IPS-18a (cell line): Measurements from ENCODE around the gene SLC13A3.

Experiments
- H3K27ac ChIP-seq: one replicate; pipeline ENCODE4 v1.5.1; 2013; ENCODE audit warnings: low read length
- H3K27me3 ChIP-seq: one replicate; pipeline ENCODE4 v1.6.1; 2013; ENCODE audit warnings: mild to moderate bottlenecking, low read length; ENCODE audit not compliant: control insufficient read depth, insufficient read depth
- H3K36me3 ChIP-seq: one replicate; pipeline ENCODE4 v1.6.1; 2013; ENCODE audit warnings: low read depth, low read length; ENCODE audit not compliant: control insufficient read depth
- H3K4me1 ChIP-seq: one replicate; pipeline ENCODE4 v1.6.1; 2013; ENCODE audit warnings: low read depth, low read length; ENCODE audit not compliant: control insufficient read depth
- H3K4me3 ChIP-seq: one replicate; pipeline ENCODE4 v1.5.1; 2013; ENCODE audit warnings: low read length
- H3K9ac ChIP-seq: one replicate; pipeline ENCODE4 v1.6.1; 2013; ENCODE audit warnings: mild to moderate bottlenecking, low read length, moderate library complexity
- H3K9me3 ChIP-seq: one replicate; pipeline ENCODE4 v1.6.1; 2013; ENCODE audit warnings: low read depth, low read length; ENCODE audit not compliant: control insufficient read depth

The SLC13A3 gene

GRCh38 chr20:46566125-46566524 is 85.1 kb downstream of the SLC13A3 start:
- Histone ChIP-seq H3K4me1 (peaks cover 10% of the 10 kb centered on the region), H3K27ac (no peak overlapping the region), H3K4me3 (no peak overlapping the region), H3K9ac (no peak overlapping the region), H3K9me3 (no peaks in the 10 kb centered on the region), H3K36me3 (no peaks in the 10 kb centered on the region), H3K27me3 (no peaks in the 10 kb centered on the region)

GRCh38 chr20:46564241-46564957 is 86.9 kb downstream of the SLC13A3 start:
- Histone ChIP-seq H3K9me3 (no peaks in the 10 kb centered on the region), H3K27ac (no peak overlapping the region), H3K27me3 (no peaks in the 10 kb centered on the region), H3K4me3 (no peak overlapping the region), H3K36me3 (no peaks in the 10 kb centered on the region), H3K9ac (no peak overlapping the region), H3K4me1 (peaks cover 10% of the 10 kb centered on the region)

- no peak overlapping the region for H3K27ac ChIP-seq
- no peak overlapping the region for H3K4me3 ChIP-seq
- H3K4me1 ChIP-seq: peaks cover 10% of the 10 kb centered on the region
- no peaks in the 10 kb centered on the region for H3K9me3 ChIP-seq
- no peaks in the 10 kb centered on the region for H3K27me3 ChIP-seq
- no peaks in the 10 kb centered on the region for H3K36me3 ChIP-seq
- no peak overlapping the region for H3K9ac ChIP-seq
These were observed 87.4 kb downstream of the SLC13A3 start for GRCh38 chr20:46563860-46564221.

GRCh38 chr20:46563170-46563859 is 87.9 kb downstream of the SLC13A3 start:
- H3K9ac ChIP-seq: no peak overlapping the region
- H3K4me1 ChIP-seq: peaks cover 10% of the 10 kb centered on the region
- H3K9me3 ChIP-seq: no peaks in the 10 kb centered on the region
- no peak overlapping the region for H3K27ac ChIP-seq
- H3K27me3 ChIP-seq: no peaks in the 10 kb centered on the region
- no peaks in the 10 kb centered on the region for H3K36me3 ChIP-seq
- H3K4me3 ChIP-seq: peak overlapping the region; percentile 50

GRCh38 chr20:46562373-46563169 is 88.7 kb downstream of the SLC13A3 start:
- Histone ChIP-seq H3K4me3 (peak overlapping the region; percentile 50), H3K9ac (no peak overlapping the region), H3K4me1 (peaks cover 10% of the 10 kb centered on the region), H3K36me3 (no peaks in the 10 kb centered on the region), H3K27ac (no peak overlapping the region), H3K27me3 (no peaks in the 10 kb centered on the region), H3K9me3 (no peaks in the 10 kb centered on the region)

GRCh38 chr20:46562009-46562372 is 89.3 kb downstream of the SLC13A3 start:
- no peaks in the 10 kb centered on the region for H3K36me3 ChIP-seq
- H3K27me3 ChIP-seq: no peaks in the 10 kb centered on the region
- H3K4me3 ChIP-seq: peak overlapping the region; percentile 50
- peaks cover 10% of the 10 kb centered on the region for H3K4me1 ChIP-seq
- H3K27ac ChIP-seq: no peak overlapping the region
- H3K9ac ChIP-seq: no peak overlapping the region
- H3K9me3 ChIP-seq: no peaks in the 10 kb centered on the region

GRCh38 chr20:46559685-46560440 is 91.4 kb downstream of the SLC13A3 start:
- H3K27ac ChIP-seq: no peak overlapping the region
- H3K27me3 ChIP-seq: no peaks in the 10 kb centered on the region
- no peak overlapping the region for H3K9ac ChIP-seq
- no peaks in the 10 kb centered on the region for H3K9me3 ChIP-seq
- peaks cover 17% of the 10 kb centered on the region for H3K4me1 ChIP-seq
- H3K4me3 ChIP-seq: no peak overlapping the region
- H3K36me3 ChIP-seq: no peaks in the 10 kb centered on the region

- Histone ChIP-seq H3K9me3 (no peaks in the 10 kb centered on the region), H3K27ac (no peak overlapping the region), H3K4me3 (no peak overlapping the region), H3K9ac (no peak overlapping the region), H3K36me3 (no peaks in the 10 kb centered on the region), H3K4me1 (peaks cover 22% of the 10 kb centered on the region), H3K27me3 (no peaks in the 10 kb centered on the region)
These were observed 92.3 kb downstream of the SLC13A3 start for GRCh38 chr20:46559001-46559400.

- no peaks in the 10 kb centered on the region for H3K27me3 ChIP-seq
- peaks cover 21% of the 10 kb centered on the region for H3K4me1 ChIP-seq
- no peak overlapping the region for H3K27ac ChIP-seq
- H3K36me3 ChIP-seq: no peaks in the 10 kb centered on the region
- H3K9me3 ChIP-seq: no peaks in the 10 kb centered on the region
- H3K4me3 ChIP-seq: no peak overlapping the region
- no peak overlapping the region for H3K9ac ChIP-seq
These were observed 92.7 kb downstream of the SLC13A3 start for GRCh38 chr20:46558511-46558959.

GRCh38 chr20:46557231-46557956 is 93.9 kb downstream of the SLC13A3 start:
- no peaks in the 10 kb centered on the region for H3K27me3 ChIP-seq
- peaks cover 27% of the 10 kb centered on the region for H3K4me1 ChIP-seq
- no peaks in the 10 kb centered on the region for H3K9me3 ChIP-seq
- H3K4me3 ChIP-seq: no peak overlapping the region
- no peak overlapping the region for H3K27ac ChIP-seq
- no peak overlapping the region for H3K9ac ChIP-seq
- no peaks in the 10 kb centered on the region for H3K36me3 ChIP-seq
